Spleen (tissue), 7 donors: Measurements from ENCODE around the gene EXOC6B.

Source experiments
- CTCF ChIP-seq, 11 experiments: fragments of 200-600 bp in 7 of 11; fragments of 450-650 bp in 4 of 11; sonication (generic) in 4 of 11; IDR thresholded peaks in 8 of 11; conservative IDR thresholded peaks in 3 of 11; 1 replicate in 7 of 11; 2 replicates in 4 of 11; pipeline versions ENCODE4 v1.4.0 to v1.8.0; 2016 to 2021; ENCODE audit warnings: antibody characterized with exemption in 11 of 11, inconsistent platforms in 4 of 11, mild to moderate bottlenecking in 1 of 11
- POLR2A ChIP-seq, 3 donors: fragments of 450-650 bp; IDR thresholded peaks; one replicate each; pipeline ENCODE4 v1.5.1; 2017; ENCODE audit warnings: antibody characterized with exemption in 3 of 3, mild to moderate bottlenecking in 1 of 3
- donor health status: DM: no; HTN: no; CAD: no; lungs with moderate emphysema.
- donor health status: DM: no; HTN: no; CAD: no.
- donor health status: DM: no; HTN: no; CAD: no.

- TF ChIP-seq CTCF (IDR thresholded peaks at IDR 0.05 in 8 of 11, conservative IDR thresholded peaks at IDR 0.05 in 3 of 11) = no peak
- no peak for TF ChIP-seq POLR2A (IDR thresholded peaks at IDR 0.05)
Observed at GRCh38 chr2:72338076-72338475, 487.8 kb downstream of the EXOC6B start.
